VCaP (cell line): ENCODE measurements around the gene FCRLB.

Source experiments
- H3K27ac ChIP-seq: fragments of 450-650 bp; 2 replicates; pipeline ENCODE4 v1.5.1; 2017
- CTCF ChIP-seq: fragments of 450-650 bp; conservative IDR thresholded peaks from 2 replicates; pipeline ENCODE4 v1.5.1; 2017; ENCODE audit warnings: mild to moderate bottlenecking, moderate library complexity

FCRLB gene

GRCh38 chr1:161771161-161771560 lies 49.8 kb downstream of the FCRLB start:
- TF ChIP-seq CTCF, result no peak
- no peak overlapping the region for H3K27ac ChIP-seq

GRCh38 chr1:161771973-161772372 lies 50.6 kb downstream of the FCRLB start:
- no peak for TF ChIP-seq CTCF

GRCh38 chr1:161772397-161772796 lies 51.1 kb downstream of the FCRLB start:
- no peak overlapping the region for H3K27ac ChIP-seq

More at GRCh38 chr1:161771973-161772372, 50.6 kb downstream of the FCRLB start:
- no peak overlapping the region for H3K27ac ChIP-seq

GRCh38 chr1:161773791-161774190 lies 52.4 kb downstream of the FCRLB start:
- no peak for TF ChIP-seq CTCF
- H3K27ac ChIP-seq, result no peak overlapping the region

More at GRCh38 chr1:161772397-161772796, 51.1 kb downstream of the FCRLB start:
- no peak for TF ChIP-seq CTCF

GRCh38 chr1:161777261-161777660 lies 55.9 kb downstream of the FCRLB start:
- TF ChIP-seq CTCF, result no peak
- no peak overlapping the region for H3K27ac ChIP-seq
